Neural crest cell (in vitro differentiated cells): ENCODE results near the gene CCDC121. TPM values are rescaled to one million over a fixed set of nuclear protein-coding genes. Genes with fewer than 3 reads are reported as not detected.

ENCODE experiments used
- DNase-seq: peaks from one replicate; pipeline ENCODE4 v3.0.0; 2021; ENCODE audit warnings: low read depth, mixed read lengths, low spot score
- H3K27ac Mint-ChIP-seq: one replicate; pipeline ENCODE4 v1.8.0; 2021; ENCODE audit warnings: mild to moderate bottlenecking, mixed read lengths; ENCODE audit not compliant: unreplicated experiment
- H3K27me3 Mint-ChIP-seq: 2 replicates; pipeline ENCODE4 v1.8.0; 2021; ENCODE audit warnings: low read depth, mild to moderate bottlenecking, mixed read lengths
- H3K36me3 Mint-ChIP-seq: 2 replicates; pipeline ENCODE4 v1.8.0; 2021; ENCODE audit warnings: low read depth, mild to moderate bottlenecking, mixed read lengths
- H3K4me1 Mint-ChIP-seq: 2 replicates; pipeline ENCODE4 v1.8.0; 2021; ENCODE audit warnings: mixed read lengths
- H3K4me3 Mint-ChIP-seq: one replicate; pipeline ENCODE4 v1.8.0; 2021; ENCODE audit warnings: mild to moderate bottlenecking, mixed read lengths
- H3K9me3 Mint-ChIP-seq: 2 replicates; pipeline ENCODE4 v1.8.0; 2021; ENCODE audit warnings: mixed read lengths
- CTCF ChIP-seq: fragments of 200-600 bp; sonication (generic); conservative IDR thresholded peaks from 2 replicates; pipeline ENCODE4 v1.5.0; 2021; ENCODE audit warnings: antibody characterized with exemption, mild to moderate bottlenecking
- total RNA-seq: library from RNA; stranded (reverse); gene quantifications from 2 replicates; pipeline ENCODE4 v1.2.1, GENCODE V29; 2021

The CCDC121 gene
- total RNA-seq, 1 donor from 2014 or later: 6.0 TPM

- TF ChIP-seq CTCF: no peak
- Mint-ChIP-seq H3K4me3 (no peak overlapping the region), H3K27ac (no peak overlapping the region), H3K9me3 (peaks cover 12% of the 10 kb centered on the region), H3K4me1 (no peaks in the 10 kb centered on the region), H3K27me3 (no peaks in the 10 kb centered on the region), H3K36me3 (peaks cover 46% of the 10 kb centered on the region)
- no peak for DNase-seq
These were observed 35.6 kb downstream of the CCDC121 start for GRCh38 chr2:27593240-27593639.

- Mint-ChIP-seq H3K27ac (no peak overlapping the region), H3K36me3 (peaks cover 49% of the 10 kb centered on the region), H3K4me3 (no peak overlapping the region), H3K9me3 (peaks cover 12% of the 10 kb centered on the region), H3K4me1 (no peaks in the 10 kb centered on the region), H3K27me3 (no peaks in the 10 kb centered on the region)
- no peak for DNase-seq
- TF ChIP-seq CTCF: no peak
These were observed 37.1 kb downstream of the CCDC121 start for GRCh38 chr2:27591745-27592144.

GRCh38 chr2:27588308-27588707 lies 40.5 kb downstream of the CCDC121 start:
- H3K36me3 Mint-ChIP-seq: peaks cover 34% of the 10 kb centered on the region

GRCh38 chr2:27587025-27587424 lies 41.8 kb downstream of the CCDC121 start:
- H3K4me3 Mint-ChIP-seq: peak overlapping the region; percentile 39
- no peak for DNase-seq
- peaks cover 2% of the 10 kb centered on the region for H3K27me3 Mint-ChIP-seq
- H3K4me1 Mint-ChIP-seq: peaks cover 34% of the 10 kb centered on the region
- no peak for TF ChIP-seq CTCF
- peaks cover 10% of the 10 kb centered on the region for H3K9me3 Mint-ChIP-seq
- H3K27ac Mint-ChIP-seq: no peak overlapping the region
- H3K36me3 Mint-ChIP-seq: peaks cover 39% of the 10 kb centered on the region

More at GRCh38 chr2:27588308-27588707, 40.5 kb downstream of the CCDC121 start:
- Mint-ChIP-seq H3K4me3 (no peak overlapping the region), H3K4me1 (peaks cover 25% of the 10 kb centered on the region), H3K27ac (no peak overlapping the region), H3K27me3 (no peaks in the 10 kb centered on the region), H3K9me3 (peaks cover 8% of the 10 kb centered on the region)
- no peak for TF ChIP-seq CTCF
- DNase-seq: no peak

GRCh38 chr2:27584597-27584996 lies 44.2 kb downstream of the CCDC121 start:
- H3K27me3 Mint-ChIP-seq: peaks cover 15% of the 10 kb centered on the region
- H3K9me3 Mint-ChIP-seq: peaks cover 17% of the 10 kb centered on the region
- no peak for DNase-seq
- peak overlapping the region; percentile 61 for H3K4me3 Mint-ChIP-seq
- no peak overlapping the region for H3K27ac Mint-ChIP-seq
- peaks cover 34% of the 10 kb centered on the region for H3K4me1 Mint-ChIP-seq
- peaks cover 36% of the 10 kb centered on the region for H3K36me3 Mint-ChIP-seq
- TF ChIP-seq CTCF: no peak
